Measurements from ENCODE around the gene GNAQ. TPM values are rescaled to one million over a fixed set of nuclear protein-coding genes. Genes with fewer than 3 reads are reported as not detected.

GNAQ gene
- total and polyA plus RNA-seq, 4 donors = 6.8 to 19.6 (median 12.6) TPM

DNA sequence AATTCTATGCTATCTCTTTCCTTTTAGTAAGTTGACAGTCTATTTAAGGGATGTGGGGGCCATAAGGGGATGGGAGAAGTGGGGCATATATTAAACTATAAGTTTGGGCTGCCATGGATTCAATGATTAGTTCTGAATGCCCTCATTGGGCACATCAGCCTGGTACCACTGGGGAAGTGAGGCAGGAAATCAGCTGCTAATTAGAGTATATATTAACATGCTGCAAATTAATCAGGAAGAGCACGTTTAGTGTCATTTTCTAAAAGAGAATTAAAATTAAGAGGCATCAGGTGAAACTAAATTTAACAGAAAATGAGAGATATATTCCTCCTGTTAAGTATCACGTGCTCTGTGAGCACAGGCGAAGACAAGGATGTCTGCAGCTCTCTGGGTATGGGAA is 260.4 kb downstream of the GNAQ start:
- no peak overlapping the region for H3K27ac ChIP-seq (ENCODE audit: low read depth in 1 of 2, low read length in 2 of 2)
- H3K4me3 ChIP-seq (ENCODE audit: low read depth in 1 of 3, low read length in 3 of 3) = no peak overlapping the region
- no peaks in the 10 kb centered on the region for H3K4me1 ChIP-seq (ENCODE audit: control insufficient read depth in 4 of 4, insufficient read depth in 4 of 4, low read length in 3 of 4)
- no peak for DNase-seq (ENCODE audit: low spot score)
- no peaks in the 10 kb centered on the region for H3K9me3 ChIP-seq (ENCODE audit: control insufficient read depth in 4 of 4, low read length in 3 of 4)
- TF ChIP-seq SP1 (IDR thresholded peaks at IDR 0.05) (no peak), ATF3 (IDR thresholded peaks at IDR 0.05) (no peak), HNF4G (IDR thresholded peaks at IDR 0.05) (no peak), MAX (IDR thresholded peaks at IDR 0.05) (no peak), EGR1 (IDR thresholded peaks at IDR 0.05; ENCODE audit: low read depth in 2 of 2) (no peak), JUND (IDR thresholded peaks at IDR 0.05) (no peak), HNF4A (conservative IDR thresholded peaks at IDR 0.05) (no peak), YY1 (IDR thresholded peaks at IDR 0.05) (no peak)
- no peaks in the 10 kb centered on the region for H3K27me3 ChIP-seq (ENCODE audit: control insufficient read depth in 4 of 4, insufficient read depth in 4 of 4, low read length in 3 of 4)
- H3K36me3 ChIP-seq (ENCODE audit: control insufficient read depth in 4 of 4, insufficient read depth in 3 of 4, low read depth in 1 of 4, low read length in 3 of 4) = no peaks in the 10 kb centered on the region
- WGBS = 94% methylated on average over 3 of the region's 3 CpGs
- no peak overlapping the region for H3K9ac ChIP-seq (ENCODE audit: low read depth in 1 of 2, low read length in 2 of 2)

DNA sequence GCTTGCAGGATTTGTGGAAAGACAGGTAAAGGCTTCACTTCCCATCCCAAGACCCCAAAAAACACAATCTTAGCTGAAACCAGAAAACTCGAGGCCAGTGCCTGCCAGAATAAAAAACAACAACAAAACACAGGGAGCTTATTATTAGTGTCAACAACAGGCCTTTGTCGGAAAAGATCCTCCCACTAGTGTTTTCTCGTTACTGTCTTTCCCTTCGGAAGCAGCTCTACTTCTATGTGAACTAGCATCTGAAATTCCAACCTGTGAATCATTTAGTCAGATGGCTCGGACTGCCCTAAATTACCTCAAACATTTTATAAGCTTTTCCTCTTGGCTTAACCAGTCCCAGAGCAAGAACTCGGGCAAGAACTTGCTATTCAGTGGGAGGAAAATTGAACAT is 261.3 kb downstream of the GNAQ start:
- H3K4me3 ChIP-seq (ENCODE audit: low read depth in 1 of 3, low read length in 3 of 3) = no peak overlapping the region
- H3K9ac ChIP-seq (ENCODE audit: low read depth in 1 of 2, low read length in 2 of 2) = no peak overlapping the region
- no peak for DNase-seq (ENCODE audit: low spot score)
- no peaks in the 10 kb centered on the region for H3K27me3 ChIP-seq (ENCODE audit: control insufficient read depth in 4 of 4, insufficient read depth in 4 of 4, low read length in 3 of 4)
- 96% methylated on average over 6 of the region's 6 CpGs for WGBS
- H3K27ac ChIP-seq (ENCODE audit: low read depth in 1 of 2, low read length in 2 of 2) = no peak overlapping the region
- no peaks in the 10 kb centered on the region for H3K9me3 ChIP-seq (ENCODE audit: control insufficient read depth in 4 of 4, low read length in 3 of 4)
- TF ChIP-seq CTCF (IDR thresholded peaks at IDR 0.05; ENCODE audit: low read depth, low read length, missing input control) = no peak
- no peak for TF ChIP-seq SP1 (IDR thresholded peaks at IDR 0.05)
- H3K36me3 ChIP-seq (ENCODE audit: control insufficient read depth in 4 of 4, insufficient read depth in 3 of 4, low read depth in 1 of 4, low read length in 3 of 4) = no peaks in the 10 kb centered on the region
- no peaks in the 10 kb centered on the region for H3K4me1 ChIP-seq (ENCODE audit: control insufficient read depth in 4 of 4, insufficient read depth in 4 of 4, low read length in 3 of 4)

- no peak for DNase-seq (ENCODE audit: low spot score)
- Histone ChIP-seq H3K9ac (ENCODE audit: low read depth in 1 of 2, low read length in 2 of 2) (no peak overlapping the region), H3K27ac (ENCODE audit: low read depth in 1 of 2, low read length in 2 of 2) (no peak overlapping the region), H3K36me3 (ENCODE audit: control insufficient read depth in 4 of 4, insufficient read depth in 3 of 4, low read depth in 1 of 4, low read length in 3 of 4) (no peaks in the 10 kb centered on the region), H3K27me3 (ENCODE audit: control insufficient read depth in 4 of 4, insufficient read depth in 4 of 4, low read length in 3 of 4) (no peaks in the 10 kb centered on the region), H3K9me3 (ENCODE audit: control insufficient read depth in 4 of 4, low read length in 3 of 4) (no peaks in the 10 kb centered on the region), H3K4me1 (ENCODE audit: control insufficient read depth in 4 of 4, insufficient read depth in 4 of 4, low read length in 3 of 4) (peaks cover 0 to 2% (median under 1%) of the 10 kb centered on the region in 4 donors), H3K4me3 (ENCODE audit: low read depth in 1 of 3, low read length in 3 of 3) (no peak overlapping the region)
- 79% methylated on average over 5 of the region's 5 CpGs for WGBS
- TF ChIP-seq GABPA (IDR thresholded peaks at IDR 0.05 in 1 of 2, conservative IDR thresholded peaks at IDR 0.05 in 1 of 2) = no peak
Measured at GRCh38 chr9:77769246-77769645, 262.4 kb downstream of the GNAQ start.

DNA sequence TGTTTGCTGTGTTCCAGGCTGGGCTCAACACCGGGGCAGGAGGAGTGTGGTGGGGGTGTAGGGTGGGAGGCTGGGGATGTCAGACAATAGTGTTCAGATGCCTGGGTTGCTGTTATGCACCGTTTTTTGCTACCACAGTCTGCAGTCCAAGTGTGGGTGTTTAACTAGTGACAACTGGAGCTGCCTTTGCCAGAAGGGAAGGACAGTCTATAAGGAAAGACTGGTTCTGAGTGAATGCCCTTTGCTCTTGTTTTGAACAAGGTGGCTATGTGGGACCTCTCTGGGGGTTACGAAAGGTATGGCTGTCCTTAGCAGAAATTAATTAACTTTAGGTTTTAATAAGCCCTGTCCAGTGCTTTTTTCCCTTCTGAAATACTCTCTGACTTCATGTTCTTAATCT is 265.0 kb downstream of the GNAQ start:
- Histone ChIP-seq H3K27me3 (ENCODE audit: control insufficient read depth in 4 of 4, insufficient read depth in 4 of 4, low read length in 3 of 4) (no peaks in the 10 kb centered on the region), H3K4me1 (ENCODE audit: control insufficient read depth in 4 of 4, insufficient read depth in 4 of 4, low read length in 3 of 4) (peaks cover 2 to 11% (median 9%) of the 10 kb centered on the region in 4 donors), H3K9ac (ENCODE audit: low read depth in 1 of 2, low read length in 2 of 2) (no peak overlapping the region), H3K9me3 (ENCODE audit: control insufficient read depth in 4 of 4, low read length in 3 of 4) (no peaks in the 10 kb centered on the region), H3K27ac (ENCODE audit: low read depth in 1 of 2, low read length in 2 of 2) (no peak overlapping the region), H3K36me3 (ENCODE audit: control insufficient read depth in 4 of 4, insufficient read depth in 3 of 4, low read depth in 1 of 4, low read length in 3 of 4) (no peaks in the 10 kb centered on the region), H3K4me3 (ENCODE audit: low read depth in 1 of 3, low read length in 3 of 3) (no peak overlapping the region)
- TF ChIP-seq ATF3 (IDR thresholded peaks at IDR 0.05) (no peak), SP1 (IDR thresholded peaks at IDR 0.05) (no peak), JUND (IDR thresholded peaks at IDR 0.05) (no peak), EGR1 (IDR thresholded peaks at IDR 0.05; ENCODE audit: low read depth in 2 of 2) (no peak), RAD21 (IDR thresholded peaks at IDR 0.05) (no peak), HNF4A (conservative IDR thresholded peaks at IDR 0.05) (no peak), ZBTB33 (IDR thresholded peaks at IDR 0.05) (no peak), FOXA1 (IDR thresholded peaks at IDR 0.05) (no peak), NR2F2 (IDR thresholded peaks at IDR 0.05) (no peak), HNF4G (IDR thresholded peaks at IDR 0.05) (no peak), REST (IDR thresholded peaks at IDR 0.05) (no peak)
- no peak for DNase-seq (ENCODE audit: low spot score)
- WGBS = 72% methylated on average over 3 of the region's 3 CpGs
